HG03439 (cell line): ENCODE results near the gene N4BP2L2.

Experiments
- ATAC-seq: cut with Tn5 transposase; IDR thresholded peaks from one replicate; pipeline ENCODE4 v1.9.1; 2021; ENCODE audit warnings: mild to moderate bottlenecking, moderate library complexity; ENCODE audit not compliant: unreplicated experiment

The N4BP2L2 gene

GRCh38 chr13:32426990-32427851, 111.4 kb downstream of the N4BP2L2 start:
- peak; percentile 33 for ATAC-seq

GRCh38 chr13:32426191-32426989, 112.2 kb downstream of the N4BP2L2 start:
- peak; percentile 32 for ATAC-seq

DNA sequence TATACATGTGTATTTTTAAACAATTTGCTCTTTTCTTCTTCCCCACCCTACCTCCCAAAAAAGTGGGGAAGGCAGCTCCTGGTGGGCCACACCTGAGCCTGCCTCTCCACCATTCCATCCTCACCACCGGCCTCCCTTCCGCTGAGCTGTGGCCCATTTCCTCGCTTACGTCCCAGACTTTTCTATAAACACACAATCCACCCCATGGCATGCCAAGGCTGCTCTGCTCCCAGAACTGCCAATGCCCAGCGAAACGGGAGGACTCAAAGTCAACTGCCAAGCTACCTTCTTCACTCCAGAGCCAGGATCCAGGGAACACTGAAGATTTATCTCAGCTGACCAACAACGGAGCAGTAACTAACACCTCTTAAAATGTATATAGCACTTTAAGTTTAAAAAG, 113.4 kb downstream of the N4BP2L2 start:
- ATAC-seq: no peak

DNA sequence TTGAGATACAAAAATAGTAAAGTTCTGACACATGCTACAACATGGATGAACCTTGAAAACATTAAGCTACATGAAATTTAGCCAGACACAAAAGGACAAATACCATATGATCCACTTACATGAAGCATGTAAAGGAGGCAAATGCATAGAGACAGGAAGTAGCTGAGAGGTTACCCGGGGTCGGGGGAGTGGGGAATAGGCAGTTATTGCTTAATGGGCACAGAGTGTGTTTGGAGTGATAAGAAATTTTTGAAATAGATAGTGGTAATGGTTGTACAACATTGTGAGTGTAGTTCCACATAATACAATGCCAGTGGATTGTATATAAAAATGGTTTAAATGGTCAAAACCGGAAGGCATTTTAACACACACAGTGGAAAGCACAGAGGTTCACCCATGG, 115.0 kb downstream of the N4BP2L2 start:
- ATAC-seq: no peak

- ATAC-seq: no peak
These were observed 118.7 kb downstream of the N4BP2L2 start for GRCh38 chr13:32419862-32420261.

- ATAC-seq: no peak
These were observed 120.6 kb downstream of the N4BP2L2 start for GRCh38 chr13:32417995-32418394.

DNA sequence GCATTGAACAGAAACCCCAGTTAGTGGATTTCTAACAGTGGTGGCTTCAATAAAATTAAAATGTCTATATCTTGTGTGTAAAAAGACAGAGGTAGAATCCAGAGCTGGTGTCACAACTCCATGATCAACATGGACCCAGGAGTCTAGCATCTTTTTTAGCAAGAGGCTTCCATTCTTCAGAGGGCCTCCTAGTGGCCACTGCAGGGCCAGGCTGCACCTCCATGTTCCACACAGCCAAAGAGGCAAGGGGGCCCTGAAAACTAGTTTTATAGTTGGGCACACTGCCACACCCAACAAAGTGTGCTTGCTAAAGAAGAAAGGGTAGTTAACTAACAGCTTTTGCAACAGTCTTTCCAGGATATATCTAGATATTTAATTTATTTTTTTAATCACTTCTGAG, 123.6 kb downstream of the N4BP2L2 start:
- no peak for ATAC-seq

GRCh38 chr13:32414580-32414979, 124.0 kb downstream of the N4BP2L2 start:
- ATAC-seq: no peak

DNA sequence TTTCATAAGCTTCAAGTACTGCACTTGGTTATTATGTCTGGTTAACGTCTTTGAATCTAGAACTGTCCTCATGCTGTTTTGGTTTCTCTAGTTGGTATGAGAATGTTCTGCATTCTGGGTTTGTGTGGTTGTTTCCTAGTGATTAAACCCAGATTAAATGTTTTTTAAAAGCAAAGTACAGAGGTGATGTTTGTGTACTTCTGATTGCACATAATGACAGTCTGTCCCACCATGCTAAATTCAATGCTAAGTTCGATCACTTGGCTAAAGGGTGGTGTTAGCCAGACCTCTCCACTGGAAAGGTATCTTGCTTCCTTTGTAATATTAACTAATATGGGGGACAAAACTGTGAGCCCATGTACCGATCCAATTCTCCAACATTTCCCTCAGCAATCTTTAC, 125.3 kb downstream of the N4BP2L2 start:
- ATAC-seq: no peak

GRCh38 chr13:32409561-32410421, 128.8 kb downstream of the N4BP2L2 start:
- no peak for ATAC-seq

DNA sequence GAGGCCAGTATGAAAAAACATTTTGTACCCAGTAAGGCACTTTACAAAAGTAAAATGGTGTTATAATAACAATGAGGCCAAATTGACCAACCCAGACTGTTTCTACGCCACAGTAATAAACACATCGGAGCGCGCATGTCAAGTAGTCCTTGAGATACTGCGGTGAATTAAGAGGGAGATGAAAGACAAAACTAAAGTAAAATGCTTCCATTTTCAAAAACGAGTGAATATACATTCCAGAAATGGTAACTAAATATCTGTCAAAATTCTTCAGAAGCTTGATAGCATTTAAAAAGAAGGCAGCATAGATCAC, 129.6 kb downstream of the N4BP2L2 start:
- ATAC-seq: no peak

DNA sequence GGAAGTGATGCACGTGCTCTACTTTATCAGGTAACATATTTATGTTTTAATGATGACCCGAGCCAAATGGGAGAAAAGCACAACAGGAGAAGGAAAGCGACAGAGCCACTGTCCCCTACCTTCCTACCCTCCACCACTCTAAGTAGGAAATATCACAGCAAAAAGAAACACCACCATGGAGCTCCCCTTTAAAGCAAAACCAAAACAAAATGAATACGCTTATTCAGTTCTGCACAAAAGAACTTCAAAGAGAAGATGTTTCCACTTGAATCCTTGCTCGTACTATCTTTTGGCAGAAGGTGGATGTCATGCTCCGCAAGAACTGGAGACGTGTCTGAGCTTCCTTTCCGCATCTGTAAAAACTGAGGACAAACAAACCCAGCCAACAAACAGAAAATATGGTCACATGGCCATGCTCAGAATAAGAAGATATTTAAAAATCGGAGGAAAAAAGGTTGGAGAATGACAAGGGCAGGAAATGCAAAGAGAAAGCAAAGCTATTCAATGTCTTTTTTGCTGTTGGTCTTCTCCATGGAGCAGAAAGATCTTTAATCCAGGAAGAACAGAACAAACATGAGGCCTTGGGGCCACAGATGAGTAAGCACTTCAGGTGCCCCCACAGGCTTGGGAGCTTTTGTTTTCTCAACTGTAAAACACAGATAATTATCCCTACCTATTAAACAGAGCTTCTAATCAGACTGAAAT, 130.1 kb downstream of the N4BP2L2 start:
- peak; percentile 9 for ATAC-seq

GRCh38 chr13:32407854-32408253, 130.7 kb downstream of the N4BP2L2 start:
- peak; percentile 80 for ATAC-seq

GRCh38 chr13:32403108-32403507, 135.5 kb downstream of the N4BP2L2 start:
- no peak for ATAC-seq

GRCh38 chr13:32391101-32391619, 147.4 kb downstream of the N4BP2L2 start:
- ATAC-seq: no peak

- no peak for ATAC-seq
These were observed 148.1 kb downstream of the N4BP2L2 start for GRCh38 chr13:32390484-32390883.

DNA sequence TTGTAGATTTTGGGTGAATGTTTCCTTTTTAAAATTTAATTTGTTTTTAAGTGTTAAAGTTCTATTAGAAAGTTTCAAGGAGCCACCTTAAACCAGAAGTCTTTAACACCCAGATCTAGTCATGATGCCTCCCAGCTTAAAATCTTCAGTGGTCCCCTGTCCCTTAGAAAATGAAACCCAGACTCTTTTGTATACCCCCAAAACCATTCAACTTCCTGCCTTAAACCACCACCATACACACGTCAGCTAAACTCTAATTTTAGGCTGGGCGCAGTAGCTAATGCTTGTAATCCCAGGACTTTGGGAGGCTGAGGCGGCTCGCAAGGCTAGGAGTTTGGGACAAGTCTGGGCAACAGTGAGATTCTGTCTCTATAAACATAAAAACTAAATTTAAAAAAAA, 148.5 kb downstream of the N4BP2L2 start:
- ATAC-seq: no peak

DNA sequence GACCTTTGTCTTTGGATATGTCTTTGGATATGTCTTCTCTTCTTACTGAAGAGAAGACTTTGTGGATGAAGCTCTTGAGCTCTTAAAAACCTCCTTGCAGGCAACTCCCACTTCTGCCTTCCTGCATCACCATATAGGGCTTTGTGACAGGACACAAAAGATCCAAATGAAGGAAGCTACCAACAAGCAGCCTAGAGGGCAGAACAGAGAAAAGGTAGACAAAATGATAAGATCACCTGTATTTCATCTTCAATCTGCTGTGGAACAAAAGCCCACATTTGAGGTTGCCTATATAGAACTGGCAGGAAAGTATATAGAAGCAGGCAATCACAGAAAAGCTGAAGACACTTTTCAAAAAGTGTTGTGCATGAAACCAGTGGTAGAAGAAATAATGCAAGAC, 153.2 kb downstream of the N4BP2L2 start:
- no peak for ATAC-seq

GRCh38 chr13:32384702-32385101, 153.9 kb downstream of the N4BP2L2 start:
- no peak for ATAC-seq

DNA sequence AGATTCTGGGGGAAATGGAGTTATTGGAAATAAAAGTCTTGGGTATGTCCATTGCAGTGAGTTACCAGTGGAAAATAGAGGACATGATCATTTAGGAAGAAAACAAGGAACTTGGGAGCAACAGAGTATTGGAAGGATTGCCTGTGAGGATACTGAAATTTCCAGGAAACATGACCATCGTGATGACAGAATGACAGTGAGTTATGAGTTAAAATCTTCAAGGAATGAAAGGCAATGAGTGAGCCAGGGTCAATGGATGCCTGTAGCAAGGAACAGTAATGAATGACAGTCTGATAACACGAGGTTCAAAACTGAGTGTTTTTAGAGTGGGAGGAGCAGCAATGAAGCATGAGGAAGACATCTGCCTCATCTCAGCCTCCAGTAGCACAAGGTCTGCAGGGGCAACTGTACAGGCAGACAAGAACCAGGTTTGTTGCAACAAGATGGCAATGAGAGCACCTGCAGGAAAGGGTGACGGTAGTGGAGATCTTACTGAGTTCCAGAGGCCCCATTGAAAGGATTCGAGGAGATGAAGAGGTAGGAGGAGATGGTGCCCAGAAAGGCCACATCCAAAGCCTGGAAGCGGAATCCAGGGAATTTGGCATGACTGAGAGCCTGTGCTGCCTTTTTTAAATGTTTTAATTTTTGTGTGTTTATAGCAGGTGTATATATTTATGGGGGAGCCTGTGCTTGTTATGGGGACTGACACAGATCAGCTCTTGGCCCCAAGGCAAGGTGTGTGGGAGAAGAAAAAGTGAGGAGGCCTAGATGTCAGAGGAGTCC, 154.6 kb downstream of the N4BP2L2 start:
- no peak for ATAC-seq
